GM21529 (cell line): ENCODE measurements around the gene AIFM3.
"Not testable (repeated sequence)": the region's sequence is repeated elsewhere in the genome, so short reads cannot be mapped to it uniquely, and the experiment has no call there.

ENCODE experiments used
- ATAC-seq: cut with Tn5 transposase; IDR thresholded peaks from one replicate; pipeline ENCODE4 v1.9.1; 2021; ENCODE audit not compliant: unreplicated experiment

AIFM3 gene

GRCh38 chr22:20966883-20967696, at the start of gene AIFM3:
Gene AIFM3 (plus strand): TSS chr22:20967255. CDS start chr22:20967945, 690 bp downstream.
- ATAC-seq: no peak

- ATAC-seq: no peak
Measured at GRCh38 chr22:20918663-20919218, 48.3 kb upstream of the AIFM3 start.

- no peak for ATAC-seq
Measured at GRCh38 chr22:20919718-20920117, 47.3 kb upstream of the AIFM3 start.

- no peak for ATAC-seq
Measured at GRCh38 chr22:20920881-20921203, 46.2 kb upstream of the AIFM3 start.

GRCh38 chr22:20922141-20922751, 44.8 kb upstream of the AIFM3 start:
- ATAC-seq: no peak

GRCh38 chr22:20926243-20926642, 40.8 kb upstream of the AIFM3 start:
- no peak for ATAC-seq

- ATAC-seq: no peak
Measured at GRCh38 chr22:20927940-20928572, 39.0 kb upstream of the AIFM3 start.

- no peak for ATAC-seq
Measured at GRCh38 chr22:20928573-20928967, 38.5 kb upstream of the AIFM3 start.

GRCh38 chr22:20930004-20930403, 37.1 kb upstream of the AIFM3 start:
- no peak for ATAC-seq

- not testable (repeated sequence) for ATAC-seq
Measured at GRCh38 chr22:20930435-20930834, 36.6 kb upstream of the AIFM3 start.

- no peak for ATAC-seq
Measured at GRCh38 chr22:20931126-20931654, 35.9 kb upstream of the AIFM3 start.

GRCh38 chr22:20933910-20934309, 33.1 kb upstream of the AIFM3 start:
- ATAC-seq: no peak

GRCh38 chr22:20935049-20935448, 32.0 kb upstream of the AIFM3 start:
- ATAC-seq: not testable (repeated sequence)

- ATAC-seq: not testable (repeated sequence)
Measured at GRCh38 chr22:20935780-20936539, 31.1 kb upstream of the AIFM3 start.

- no peak for ATAC-seq
Measured at GRCh38 chr22:20937031-20937793, 29.8 kb upstream of the AIFM3 start.

- no peak for ATAC-seq
Measured at GRCh38 chr22:20937794-20938671, 29.0 kb upstream of the AIFM3 start.

GRCh38 chr22:20939457-20940185, 27.4 kb upstream of the AIFM3 start:
- not testable (repeated sequence) for ATAC-seq

GRCh38 chr22:20940186-20940651, 26.8 kb upstream of the AIFM3 start:
- ATAC-seq: no peak
